ENCODE measurements around the gene C11orf16.
"Not testable (repeated sequence)": the region's sequence is repeated elsewhere in the genome, so short reads cannot be mapped to it uniquely, and the experiment has no call there.

Gene C11orf16, protein sequence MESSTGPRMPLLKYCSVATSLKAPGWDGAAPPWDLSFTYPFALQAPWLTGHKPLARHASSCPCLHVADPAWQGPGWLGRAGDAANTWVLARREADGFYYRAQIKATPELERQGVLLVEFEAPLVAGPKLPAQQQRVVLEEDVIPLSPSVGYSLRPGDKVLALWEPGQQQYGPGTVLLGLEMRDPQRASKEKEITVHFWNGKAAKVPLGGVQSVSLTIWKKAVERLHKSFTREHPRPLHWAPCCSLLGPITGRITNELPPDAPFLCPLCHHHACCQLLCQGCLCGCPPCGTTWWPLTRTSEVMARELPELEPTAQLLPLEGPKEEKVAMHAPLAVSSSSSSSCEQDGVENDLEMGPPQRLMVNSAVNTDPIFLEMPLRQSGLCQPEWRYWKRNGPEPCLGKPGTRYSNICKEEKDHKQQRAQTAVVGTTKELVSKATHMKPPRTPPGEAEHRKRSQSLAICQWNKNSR

DNA sequence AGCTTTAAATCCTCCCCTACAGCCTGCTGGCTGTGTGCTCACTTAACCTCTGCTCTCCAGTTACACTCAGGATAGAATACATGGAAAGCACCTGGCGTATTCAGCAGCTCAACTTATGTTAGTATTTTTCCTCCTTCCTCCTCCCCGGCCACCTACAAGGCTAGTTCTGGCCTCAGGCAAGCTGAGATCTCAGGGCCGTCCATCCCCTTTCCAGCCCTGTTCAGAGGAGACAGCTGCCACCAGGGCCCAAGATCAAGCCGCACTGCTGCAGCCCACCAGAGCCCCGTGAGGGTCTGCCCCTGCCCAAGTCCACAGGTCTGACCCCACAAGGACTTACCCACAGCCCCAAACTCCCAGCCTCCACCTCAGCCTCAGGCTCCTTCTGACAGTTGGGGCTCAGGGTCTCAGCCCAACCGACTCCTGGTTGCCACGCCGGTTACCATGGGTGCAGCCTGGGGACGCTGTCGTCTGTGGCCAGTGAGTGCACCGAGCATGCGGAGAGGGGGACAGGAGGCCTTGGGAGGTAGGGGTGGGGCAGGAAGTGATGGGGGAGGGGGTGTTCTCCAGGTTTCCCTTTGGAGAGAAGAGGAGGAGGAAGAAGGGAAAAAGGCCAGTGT is at the start of gene C11orf16:
Gene C11orf16, minus strand, starts transcription at position 384 of the 617 bp plus-strand sequence. CDS start 639 bp downstream, outside the sequence.
- H3K27me3 ChIP-seq (ENCODE audit: insufficient read depth, poor library complexity, severe bottlenecking) = no peaks in the 10 kb centered on the region
- no peak within 1 kb of the TSS for H3K4me3 ChIP-seq (ENCODE audit: severe bottlenecking)
- H3K4me1 ChIP-seq (ENCODE audit: insufficient read depth, poor library complexity, severe bottlenecking) = peaks cover 7% of the 10 kb centered on the region
- no peak within 1 kb of the TSS for H3K27ac ChIP-seq (ENCODE audit: poor library complexity, severe bottlenecking)
- no peak for TF ChIP-seq CTCF (IDR thresholded peaks at IDR 0.05; ENCODE audit: poor library complexity, severe bottlenecking)
- ATAC-seq (ENCODE audit: low read depth) (no peak), DNase-seq (ENCODE audit: low spot score) (no peak)
- no peaks in the 10 kb centered on the region for H3K9me3 ChIP-seq (ENCODE audit: severe bottlenecking)
- H3K36me3 ChIP-seq (ENCODE audit: low read depth) = no peaks in the 10 kb centered on the region

DNA sequence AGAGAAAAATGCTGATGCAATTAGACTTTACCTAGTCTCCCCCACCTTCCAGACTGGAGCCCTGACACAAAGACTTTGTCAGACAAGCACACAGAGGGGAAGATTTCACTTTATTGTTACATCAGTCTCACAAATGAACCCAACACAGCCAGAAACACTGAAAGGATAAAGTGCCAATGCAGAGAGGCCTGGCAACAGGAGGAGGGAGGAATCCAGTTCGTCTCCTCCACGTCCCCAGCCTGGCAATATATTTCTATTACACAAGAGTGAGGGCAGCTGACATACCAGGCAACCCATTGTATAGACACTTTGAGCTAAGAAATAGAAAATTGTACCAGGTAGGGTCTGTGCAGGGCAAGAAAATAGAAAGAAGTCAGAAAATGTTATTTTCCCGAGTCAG is 47.7 kb upstream of the C11orf16 start:
- TF ChIP-seq CTCF (IDR thresholded peaks at IDR 0.05; ENCODE audit: poor library complexity, severe bottlenecking) = no peak
- H3K27ac ChIP-seq (ENCODE audit: poor library complexity, severe bottlenecking) = no peak overlapping the region
- H3K27me3 ChIP-seq (ENCODE audit: insufficient read depth, poor library complexity, severe bottlenecking) = no peaks in the 10 kb centered on the region
- H3K36me3 ChIP-seq (ENCODE audit: low read depth) = no peaks in the 10 kb centered on the region
- H3K9me3 ChIP-seq (ENCODE audit: severe bottlenecking) = no peaks in the 10 kb centered on the region
- H3K4me3 ChIP-seq (ENCODE audit: severe bottlenecking) = no peak overlapping the region
- DNase-seq (ENCODE audit: low spot score) (no peak), ATAC-seq (ENCODE audit: low read depth) (no peak)
- no peaks in the 10 kb centered on the region for H3K4me1 ChIP-seq (ENCODE audit: insufficient read depth, poor library complexity, severe bottlenecking)

DNA sequence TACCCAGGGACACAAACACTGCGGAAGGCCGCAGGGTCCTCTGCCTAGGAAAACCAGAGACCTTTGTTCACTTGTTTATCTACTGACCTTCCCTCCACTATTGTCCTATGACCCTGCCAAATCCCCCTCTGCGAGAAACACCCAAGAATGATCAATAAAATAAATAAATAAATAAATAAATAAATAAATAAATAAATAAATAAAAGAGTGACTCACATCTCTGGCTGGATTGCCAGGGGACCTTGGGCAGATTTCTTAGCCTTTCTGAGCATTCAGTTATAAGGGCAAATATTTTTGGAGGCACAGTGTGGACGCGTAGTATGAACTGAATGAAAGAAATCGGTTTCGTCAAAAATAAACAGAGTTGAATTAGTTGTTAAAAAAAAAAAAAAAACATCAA is 46.6 kb upstream of the C11orf16 start:
- H3K4me1 ChIP-seq (ENCODE audit: insufficient read depth, poor library complexity, severe bottlenecking); H3K36me3 ChIP-seq (ENCODE audit: low read depth); DNase-seq (ENCODE audit: low spot score); H3K4me3 ChIP-seq (ENCODE audit: severe bottlenecking); ATAC-seq (ENCODE audit: low read depth); H3K27ac ChIP-seq (ENCODE audit: poor library complexity, severe bottlenecking); H3K9me3 ChIP-seq (ENCODE audit: severe bottlenecking); H3K27me3 ChIP-seq (ENCODE audit: insufficient read depth, poor library complexity, severe bottlenecking): not testable (repeated sequence)

DNA sequence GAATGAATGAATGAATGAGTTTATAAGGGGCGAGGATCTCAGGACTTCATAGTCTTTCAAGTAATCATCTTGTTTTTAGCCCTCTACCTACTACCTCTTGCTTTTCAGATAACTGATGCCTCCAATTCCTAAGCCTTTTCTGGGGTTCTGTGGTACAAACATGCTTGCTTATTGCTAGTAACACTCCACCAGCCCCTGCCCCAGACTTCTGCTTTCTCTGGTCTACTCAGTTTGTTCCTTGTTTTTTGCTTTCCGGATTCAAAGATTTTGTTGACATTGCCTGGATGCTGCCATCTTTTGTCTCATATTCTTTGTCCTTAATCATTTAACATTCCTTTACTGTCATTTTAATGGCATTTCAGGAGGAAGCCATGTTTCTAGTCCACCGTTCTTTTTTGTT is 40.4 kb upstream of the C11orf16 start:
- H3K36me3 ChIP-seq (ENCODE audit: low read depth) = peaks cover 9% of the 10 kb centered on the region
- no peaks in the 10 kb centered on the region for H3K4me1 ChIP-seq (ENCODE audit: insufficient read depth, poor library complexity, severe bottlenecking)
- no peak for DNase-seq (ENCODE audit: low spot score)
- H3K27ac ChIP-seq (ENCODE audit: poor library complexity, severe bottlenecking) = no peak overlapping the region
- H3K4me3 ChIP-seq (ENCODE audit: severe bottlenecking) = no peak overlapping the region
- no peak for ATAC-seq (ENCODE audit: low read depth)
- H3K27me3 ChIP-seq (ENCODE audit: insufficient read depth, poor library complexity, severe bottlenecking) = no peaks in the 10 kb centered on the region
- H3K9me3 ChIP-seq (ENCODE audit: severe bottlenecking) = no peaks in the 10 kb centered on the region
- no peak for TF ChIP-seq CTCF (IDR thresholded peaks at IDR 0.05; ENCODE audit: poor library complexity, severe bottlenecking)

- Histone ChIP-seq H3K27me3 (ENCODE audit: insufficient read depth, poor library complexity, severe bottlenecking) (no peaks in the 10 kb centered on the region), H3K4me3 (ENCODE audit: severe bottlenecking) (no peak overlapping the region), H3K27ac (ENCODE audit: poor library complexity, severe bottlenecking) (no peak overlapping the region), H3K4me1 (ENCODE audit: insufficient read depth, poor library complexity, severe bottlenecking) (no peaks in the 10 kb centered on the region), H3K9me3 (ENCODE audit: severe bottlenecking) (no peaks in the 10 kb centered on the region), H3K36me3 (ENCODE audit: low read depth) (peaks cover 9% of the 10 kb centered on the region)
- no peak for DNase-seq (ENCODE audit: low spot score)
- no peak for ATAC-seq (ENCODE audit: low read depth)
- TF ChIP-seq CTCF (IDR thresholded peaks at IDR 0.05; ENCODE audit: poor library complexity, severe bottlenecking) = no peak
Measured at GRCh38 chr11:8971924-8972316, 39.2 kb upstream of the C11orf16 start.

Measured in RWPE2 (cell line).